WI38 (cell line): ENCODE measurements around the gene STK33.
"Not testable (repeated sequence)": the region's sequence is repeated elsewhere in the genome, so short reads cannot be mapped to it uniquely, and the experiment has no call there.

Experiments used
- H3K4me3 ChIP-seq: 2 replicates; pipeline ENCODE4 v1.5.1; 2011; ENCODE audit warnings: low read depth, mild to moderate bottlenecking, control low read depth, low read length
- TF ChIP-seq, protein P1 (sequence below): IDR thresholded peaks from 2 replicates; pipeline ENCODE4 v1.5.1; 2012; ENCODE audit warnings: low read depth, mild to moderate bottlenecking, control low read depth, low read length

Gene STK33

DNA sequence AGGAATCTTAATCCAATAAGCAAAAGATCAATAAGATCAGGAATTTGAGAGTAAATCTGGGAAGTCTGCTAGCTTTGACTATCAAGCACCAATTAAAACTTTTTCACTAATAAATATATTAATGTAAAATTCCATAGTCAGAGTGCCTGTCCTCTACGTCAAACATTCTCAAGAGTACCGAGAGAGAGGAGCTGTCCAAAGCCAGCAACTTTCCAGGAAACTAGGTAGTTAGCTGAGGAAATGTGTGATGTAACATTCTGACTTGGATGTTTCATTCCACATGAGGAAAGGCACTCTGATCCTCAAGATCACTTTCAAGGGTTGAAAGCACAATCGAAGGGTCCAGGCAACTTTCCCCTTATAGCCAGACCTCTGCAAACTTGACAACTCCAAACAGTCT lies 113.2 kb downstream of the STK33 start:
- H3K4me3 ChIP-seq: no peak overlapping the region
- TF ChIP-seq, protein P1, sequence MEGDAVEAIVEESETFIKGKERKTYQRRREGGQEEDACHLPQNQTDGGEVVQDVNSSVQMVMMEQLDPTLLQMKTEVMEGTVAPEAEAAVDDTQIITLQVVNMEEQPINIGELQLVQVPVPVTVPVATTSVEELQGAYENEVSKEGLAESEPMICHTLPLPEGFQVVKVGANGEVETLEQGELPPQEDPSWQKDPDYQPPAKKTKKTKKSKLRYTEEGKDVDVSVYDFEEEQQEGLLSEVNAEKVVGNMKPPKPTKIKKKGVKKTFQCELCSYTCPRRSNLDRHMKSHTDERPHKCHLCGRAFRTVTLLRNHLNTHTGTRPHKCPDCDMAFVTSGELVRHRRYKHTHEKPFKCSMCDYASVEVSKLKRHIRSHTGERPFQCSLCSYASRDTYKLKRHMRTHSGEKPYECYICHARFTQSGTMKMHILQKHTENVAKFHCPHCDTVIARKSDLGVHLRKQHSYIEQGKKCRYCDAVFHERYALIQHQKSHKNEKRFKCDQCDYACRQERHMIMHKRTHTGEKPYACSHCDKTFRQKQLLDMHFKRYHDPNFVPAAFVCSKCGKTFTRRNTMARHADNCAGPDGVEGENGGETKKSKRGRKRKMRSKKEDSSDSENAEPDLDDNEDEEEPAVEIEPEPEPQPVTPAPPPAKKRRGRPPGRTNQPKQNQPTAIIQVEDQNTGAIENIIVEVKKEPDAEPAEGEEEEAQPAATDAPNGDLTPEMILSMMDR: no peak

DNA sequence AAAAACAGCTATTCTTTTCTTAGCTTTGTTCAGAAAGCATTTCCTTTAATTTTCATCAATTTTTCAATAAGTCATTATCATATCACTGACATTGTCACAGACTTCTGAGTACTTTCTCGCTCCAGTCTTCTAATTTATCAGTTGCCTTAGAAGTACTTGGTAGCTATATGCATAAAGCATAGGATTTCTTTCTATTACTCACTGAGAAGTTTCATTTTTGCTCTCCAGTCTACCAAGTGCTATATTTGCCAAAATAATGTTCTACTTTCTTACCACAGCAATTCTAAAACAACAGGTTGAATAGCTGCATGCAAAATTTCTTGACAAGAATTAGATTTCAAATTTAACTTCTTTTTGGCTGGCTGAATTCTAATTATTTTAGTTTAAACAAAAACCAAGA lies 116.3 kb downstream of the STK33 start:
- no peak overlapping the region for H3K4me3 ChIP-seq
- TF ChIP-seq, protein P1: no peak

DNA sequence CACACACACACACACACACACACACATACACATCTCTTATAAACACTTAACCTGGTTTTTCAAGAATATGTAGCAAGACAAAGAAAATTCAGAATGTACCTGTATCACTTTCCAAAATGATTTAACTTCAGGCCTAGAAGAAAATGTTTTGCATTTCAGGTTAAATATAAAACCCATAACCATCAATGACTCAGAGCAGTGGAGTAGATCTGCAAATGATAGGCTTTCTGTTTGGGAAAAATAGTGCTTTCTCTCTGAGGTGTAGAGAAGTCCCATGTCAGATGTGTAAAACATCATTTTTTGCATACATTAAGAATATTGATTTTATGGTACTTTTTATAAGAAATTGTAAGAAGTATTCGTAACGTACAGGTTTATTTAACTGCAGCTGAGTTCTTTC lies 116.9 kb downstream of the STK33 start:
- no peak overlapping the region for H3K4me3 ChIP-seq
- TF ChIP-seq, protein P1: no peak

DNA sequence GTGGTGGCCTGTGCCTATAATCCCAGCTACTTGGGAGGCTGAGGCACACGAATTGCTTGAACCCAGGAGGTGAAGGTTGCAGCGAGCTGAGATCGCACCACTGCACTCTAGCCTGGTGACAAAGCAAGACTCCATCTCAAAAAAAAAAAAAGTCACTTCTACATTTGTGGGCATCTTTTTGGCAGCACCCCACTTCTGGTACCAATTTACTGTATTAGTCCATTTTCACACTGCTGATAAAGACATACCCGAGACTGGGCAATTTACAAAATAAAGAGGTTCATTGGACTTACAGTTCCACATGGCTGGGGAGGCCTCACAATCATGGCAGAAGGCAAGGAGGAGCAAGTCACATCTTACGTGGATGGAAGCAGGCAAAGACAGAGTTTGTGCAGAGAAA lies 126.2 kb downstream of the STK33 start:
- H3K4me3 ChIP-seq: not testable (repeated sequence)

DNA sequence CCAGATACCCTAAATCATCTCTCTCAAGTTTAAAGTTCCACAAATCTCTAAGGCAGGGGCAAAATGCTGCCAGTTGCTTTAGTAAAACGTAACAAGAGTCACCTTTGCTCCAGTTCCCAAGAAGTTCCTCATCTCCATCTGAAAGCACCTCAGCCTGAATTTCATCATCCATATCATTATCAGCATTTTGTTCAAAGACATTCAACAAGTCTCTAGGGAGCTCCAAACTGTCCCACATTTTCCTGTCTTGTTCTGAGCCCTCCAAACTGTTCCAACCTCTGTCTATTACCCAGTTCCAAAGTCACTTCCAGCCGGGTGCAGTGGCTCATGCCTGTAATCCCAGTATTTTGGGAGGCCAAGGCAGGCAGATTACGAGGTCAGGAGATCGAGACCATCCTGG lies 126.7 kb downstream of the STK33 start:
- H3K4me3 ChIP-seq: not testable (repeated sequence)

DNA sequence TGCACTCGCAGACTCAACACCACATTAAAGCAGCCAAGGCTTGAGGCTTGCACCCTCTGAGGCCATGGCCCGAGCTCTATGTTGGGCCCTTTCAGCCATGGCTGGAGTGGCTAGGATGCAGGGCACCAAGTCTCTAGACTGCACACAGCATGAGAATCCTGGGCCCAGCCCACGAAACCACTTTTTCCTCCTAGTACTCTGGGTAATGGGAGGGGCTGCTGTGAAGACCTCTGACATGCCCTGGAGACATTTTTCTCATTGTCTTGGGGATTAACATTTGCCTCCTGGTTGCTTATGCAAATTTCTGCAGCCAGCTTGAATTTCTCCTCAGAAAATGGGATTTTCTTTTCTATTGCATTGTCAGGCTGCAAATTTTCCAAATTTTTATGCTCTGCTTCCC lies 127.1 kb downstream of the STK33 start:
- H3K4me3 ChIP-seq: not testable (repeated sequence)

DNA sequence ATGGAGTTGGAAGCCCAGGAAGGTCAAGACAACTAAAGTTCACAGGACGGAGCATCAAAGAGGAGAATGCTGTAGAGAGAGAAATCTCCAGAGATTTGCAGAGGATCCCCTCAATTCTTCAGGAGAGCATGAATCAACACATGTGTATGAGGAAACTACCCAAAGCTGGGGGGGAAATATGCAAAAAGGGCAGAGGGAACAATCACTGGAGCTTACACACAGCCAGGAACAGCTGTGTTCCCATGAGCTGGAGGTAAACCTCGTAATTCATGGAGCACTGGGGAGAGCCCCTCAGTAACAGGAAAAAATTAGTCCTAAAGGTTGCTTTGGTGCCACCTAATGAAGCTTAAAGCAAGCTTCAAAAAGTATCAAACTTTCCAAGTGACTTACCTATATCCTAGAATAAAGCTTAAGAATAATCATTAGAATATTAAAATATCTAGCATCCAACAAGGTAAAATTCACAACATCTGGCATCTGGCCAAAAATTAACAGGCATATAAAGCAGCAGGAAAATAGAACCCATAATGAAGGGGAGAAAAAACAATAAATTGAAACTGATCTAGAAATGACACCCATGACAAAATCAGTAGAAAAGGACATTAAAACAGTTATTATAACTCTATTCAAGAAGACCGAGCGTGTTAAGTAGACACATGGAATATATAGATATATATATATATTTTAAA lies 134.2 kb downstream of the STK33 start:
- no peak overlapping the region for H3K4me3 ChIP-seq
- TF ChIP-seq, protein P1: no peak

DNA sequence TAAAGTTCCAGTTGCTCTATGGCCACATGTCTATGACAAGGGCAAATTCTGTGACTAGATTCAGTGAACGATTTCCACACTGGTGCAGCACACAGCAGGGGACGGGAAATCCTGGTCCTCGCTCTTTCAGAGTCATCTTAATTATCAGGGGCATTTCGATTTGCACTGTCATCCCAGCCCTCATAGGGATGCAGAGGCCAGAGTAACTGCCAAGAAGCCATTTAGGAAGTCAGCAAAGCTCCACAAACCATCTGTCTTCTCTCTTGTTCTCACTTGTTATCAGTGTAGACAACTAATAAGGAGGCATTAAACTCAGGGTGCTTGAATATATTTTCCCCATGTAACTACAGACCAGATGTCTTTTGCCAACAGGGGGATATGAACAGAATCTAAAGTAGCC lies 151.7 kb downstream of the STK33 start:
- no peak overlapping the region for H3K4me3 ChIP-seq
- TF ChIP-seq, protein P1: no peak

DNA sequence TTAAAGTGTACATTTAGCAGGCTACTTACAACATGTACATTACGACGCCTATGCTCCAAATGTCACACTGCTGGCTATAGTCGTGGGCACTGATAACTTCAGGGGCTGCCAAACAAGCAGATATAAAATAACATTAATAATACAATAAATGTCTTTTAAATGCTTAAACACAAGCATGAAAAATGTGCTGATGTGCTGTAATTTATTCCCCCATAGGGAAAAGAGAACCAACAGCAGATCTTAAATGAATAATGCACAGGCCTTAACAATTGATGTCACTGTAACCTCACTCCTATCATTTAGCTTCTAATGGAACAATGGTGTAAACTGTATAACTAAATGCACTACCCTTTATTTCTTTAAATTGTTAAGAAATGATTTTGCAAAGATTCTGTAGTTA lies 153.4 kb downstream of the STK33 start:
- TF ChIP-seq, protein P1: no peak
- no peak overlapping the region for H3K4me3 ChIP-seq
